ELR (cell line): Measurements from ENCODE around the gene PRKG1.

ENCODE experiments used
- DNase-seq: peaks from one replicate; pipeline ENCODE4 v3.0.0-alpha.2; 2015; ENCODE audit warnings: low read depth

PRKG1 gene

GRCh38 chr10:52318136-52318701 lies 1243.9 kb downstream of the PRKG1 start:
- peak; percentile 74 for DNase-seq

- peak; percentile 99 for DNase-seq
Observed at GRCh38 chr10:52318822-52319464, 1244.7 kb downstream of the PRKG1 start.

- peak; percentile 80 for DNase-seq
Observed at GRCh38 chr10:52319926-52320325, 1245.6 kb downstream of the PRKG1 start.

DNA sequence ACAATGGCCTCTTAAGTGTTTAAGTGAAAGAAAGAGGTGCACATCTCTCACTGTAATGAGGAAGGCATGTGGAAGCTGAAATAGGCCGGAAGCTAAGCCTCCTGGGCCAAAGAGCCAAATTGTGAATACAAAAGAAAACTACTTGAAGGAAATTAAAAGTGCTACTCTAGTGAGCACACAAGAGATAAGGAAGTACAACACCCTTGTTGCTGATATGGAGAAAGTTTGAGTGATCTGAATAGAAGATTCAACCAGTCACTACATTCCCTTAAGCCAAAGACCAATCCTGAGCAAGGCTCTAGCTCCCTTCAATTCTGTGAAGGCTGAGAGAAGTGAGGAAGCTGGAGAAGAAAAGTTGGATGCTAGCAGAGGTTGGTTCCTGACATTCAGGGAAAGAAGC lies 1248.0 kb downstream of the PRKG1 start:
- no peak for DNase-seq

GRCh38 chr10:52322936-52323335 lies 1248.6 kb downstream of the PRKG1 start:
- DNase-seq: peak; percentile 43

DNA sequence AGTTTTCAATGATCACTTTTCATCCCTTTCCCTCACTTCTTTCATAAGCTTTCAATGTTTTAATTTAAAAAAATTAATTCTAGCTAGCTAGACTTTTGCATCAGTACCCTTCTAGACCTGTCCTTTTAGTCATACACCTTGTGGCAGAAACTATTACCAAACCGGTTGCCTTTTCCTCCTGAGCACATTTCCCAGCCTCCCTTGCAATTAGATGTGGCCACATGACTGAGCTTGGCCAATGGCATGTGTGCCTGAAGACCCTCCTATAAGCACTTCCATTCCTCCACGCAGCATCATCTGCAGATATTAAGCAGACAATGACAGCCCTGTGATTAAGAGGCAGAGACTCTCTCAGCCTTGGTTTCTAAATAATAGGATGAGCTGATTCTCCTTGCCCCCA lies 1252.1 kb downstream of the PRKG1 start:
- DNase-seq: no peak

DNA sequence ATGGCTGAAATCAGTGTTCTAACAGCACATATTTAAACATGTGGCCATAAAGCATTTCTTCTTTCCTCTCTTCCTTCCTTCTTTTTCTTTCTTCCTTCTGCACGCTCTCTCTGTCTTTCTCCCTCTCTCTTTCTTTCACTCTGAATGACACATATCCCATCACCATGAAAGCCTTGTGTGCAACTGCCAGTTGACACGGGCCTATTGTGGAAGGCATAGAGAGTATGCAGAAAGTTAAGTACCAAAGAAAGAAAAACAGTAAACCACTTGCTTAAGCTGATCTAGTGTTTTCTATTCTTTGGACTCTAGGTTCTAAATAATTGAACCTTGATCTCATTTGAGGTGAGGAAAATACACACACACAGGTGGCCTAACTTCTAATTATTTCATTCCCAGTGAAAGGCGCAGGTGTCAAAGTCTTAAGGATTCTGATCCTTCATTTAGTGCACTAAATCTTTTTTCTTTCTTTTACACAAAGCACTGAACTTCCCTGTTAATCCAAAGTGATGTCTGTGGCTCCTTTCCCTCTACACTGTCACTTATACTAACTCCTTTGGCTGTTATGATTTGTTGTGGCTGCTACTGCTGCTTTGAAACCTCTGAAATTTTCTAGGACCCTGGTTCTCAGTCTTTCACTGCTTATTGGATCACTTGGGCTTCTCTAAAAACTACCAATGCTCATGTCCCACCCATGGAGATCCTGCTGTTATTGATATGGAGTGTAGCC lies 1257.5 kb downstream of the PRKG1 start:
- DNase-seq: no peak

DNA sequence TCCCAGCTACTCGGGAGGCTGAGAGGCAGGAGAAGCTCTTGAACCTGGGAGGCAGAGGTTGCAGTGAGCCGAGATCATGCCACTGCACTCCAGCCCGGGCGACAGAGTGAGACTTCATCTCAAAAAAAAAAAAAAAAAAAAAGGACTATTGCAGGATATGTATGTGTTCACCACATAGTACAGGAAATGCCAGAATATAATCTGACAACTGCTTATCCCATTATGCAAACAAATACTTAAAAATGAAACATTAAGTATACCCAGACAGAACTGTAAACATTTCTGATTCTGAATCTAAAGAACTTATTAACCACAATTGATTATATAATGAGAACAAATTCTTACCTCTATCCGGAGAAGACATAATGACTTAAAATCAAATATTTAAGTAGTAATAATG lies 1258.5 kb downstream of the PRKG1 start:
- peak; percentile 26 for DNase-seq

DNA sequence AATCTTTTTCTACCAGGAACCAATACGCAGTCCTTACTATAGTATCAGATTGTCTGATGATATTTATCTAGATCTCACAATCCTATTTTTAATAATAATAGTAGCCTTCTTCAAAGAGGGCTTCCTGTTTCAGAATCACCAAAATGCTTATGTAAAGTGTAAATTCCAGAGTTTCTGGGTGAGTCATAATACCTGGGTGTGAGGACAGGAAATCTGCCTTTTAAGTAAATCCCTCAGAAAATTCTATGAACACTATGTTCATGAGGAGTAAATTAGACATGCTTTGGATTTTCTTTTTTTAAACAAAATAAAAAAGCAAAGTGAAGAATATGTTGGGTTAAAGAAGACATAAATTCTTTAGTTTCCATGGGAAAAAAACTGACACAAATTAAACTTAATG lies 1260.3 kb downstream of the PRKG1 start:
- DNase-seq: peak; percentile 82

- DNase-seq: peak; percentile 84
Observed at GRCh38 chr10:52335665-52336064, 1261.4 kb downstream of the PRKG1 start.

DNA sequence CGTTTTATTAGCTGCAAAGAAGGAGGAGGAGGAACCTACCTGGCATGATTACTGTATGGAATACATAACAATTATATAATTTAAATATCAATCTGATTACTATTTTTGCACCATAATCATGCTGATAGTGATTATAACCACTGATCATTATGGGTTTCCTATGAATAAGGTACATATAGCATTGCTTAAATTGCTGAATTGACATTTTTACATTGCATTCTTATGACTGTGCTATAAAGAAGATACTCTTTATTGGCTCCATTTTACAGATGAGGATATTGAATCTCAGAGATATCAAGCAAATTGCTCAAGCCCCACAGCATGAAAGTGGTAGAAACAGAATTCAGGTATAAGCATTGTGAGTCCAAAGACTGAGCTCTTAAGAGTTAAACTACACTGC lies 1262.9 kb downstream of the PRKG1 start:
- DNase-seq: no peak

GRCh38 chr10:52343439-52343838 lies 1269.2 kb downstream of the PRKG1 start:
- no peak for DNase-seq

DNA sequence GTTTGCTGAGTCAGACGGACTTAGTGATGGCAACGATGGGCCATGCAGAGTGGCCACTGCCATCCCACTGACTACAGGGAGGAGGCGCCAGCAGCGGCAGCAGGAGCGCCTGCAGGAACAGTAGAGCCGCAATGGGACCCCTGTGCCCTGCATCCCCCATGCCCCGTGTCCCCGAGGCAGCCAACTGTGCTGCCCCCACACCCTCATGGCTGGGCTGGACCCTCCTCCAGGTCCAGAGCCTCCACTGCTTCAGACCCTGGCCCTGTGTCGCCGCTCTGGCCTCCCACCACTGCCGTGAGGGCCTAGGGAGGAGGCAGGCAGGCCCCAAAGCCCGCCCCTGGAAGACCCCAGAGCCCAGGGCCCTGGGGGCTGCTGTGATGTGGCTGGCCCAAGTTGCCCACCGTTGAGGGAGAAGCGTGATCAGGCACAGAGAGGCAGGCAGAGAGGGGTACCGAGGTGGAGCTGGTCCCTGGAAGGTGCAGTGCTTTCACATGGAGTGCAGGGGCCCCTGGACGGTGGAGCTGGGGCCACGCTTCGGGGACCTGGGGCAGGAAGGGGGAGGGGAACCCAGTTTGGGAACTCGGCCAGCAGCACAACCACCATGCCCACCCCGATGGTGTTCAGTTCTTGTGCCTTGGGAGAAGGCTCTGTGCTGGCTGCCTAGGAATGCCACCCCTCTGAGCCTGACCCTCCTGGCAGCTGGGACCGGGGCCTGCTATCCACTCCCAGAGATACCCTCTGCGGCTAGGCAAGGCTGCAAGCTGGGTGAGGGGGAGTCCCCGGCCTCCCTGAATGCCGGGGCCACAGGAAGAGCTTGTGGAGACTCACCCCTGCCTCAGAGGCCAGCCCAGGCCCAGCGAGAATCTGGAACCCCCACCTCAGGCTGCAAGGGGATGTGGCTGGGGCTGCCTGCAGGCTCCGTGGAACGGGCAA lies 1272.4 kb downstream of the PRKG1 start:
- no peak for DNase-seq

GRCh38 chr10:52347327-52347667 lies 1273.0 kb downstream of the PRKG1 start:
- no peak for DNase-seq
